CD14-positive monocyte (primary cell): ENCODE results near the gene SNAPC3. TPM values are rescaled to one million over a fixed set of nuclear protein-coding genes. Genes with fewer than 3 reads are reported as not detected.
"Not testable (repeated sequence)": the region's sequence is repeated elsewhere in the genome, so short reads cannot be mapped to it uniquely, and the experiment has no call there.

Experiments
- DNase-seq, 3 donors: peaks; one replicate each; pipeline ENCODE4 v3.0.0-alpha.2; 2011 to 2022
- H2AFZ ChIP-seq: 2 replicates; pipeline ENCODE4 v1.6.0; 2012; ENCODE audit warnings: mild to moderate bottlenecking, low read depth, low read length, inconsistent platforms; ENCODE audit not compliant: insufficient read depth, poor library complexity, severe bottlenecking
- H3K27ac ChIP-seq, 2 donors: 1 replicate in 1 of 2; 2 replicates in 1 of 2; pipeline ENCODE4 v1.5.1; 2012 to 2013; ENCODE audit warnings: low read length in 2 of 2, control low read depth in 1 of 2, inconsistent platforms in 1 of 2, low read depth in 1 of 2, mild to moderate bottlenecking in 1 of 2
- H3K27me3 ChIP-seq, 2 donors: one replicate each; pipeline versions ENCODE4 v1.6.0 to v1.6.1; 2011 to 2013; ENCODE audit warnings: low read length in 2 of 2; ENCODE audit not compliant: control insufficient read depth in 2 of 2, insufficient read depth in 2 of 2
- H3K36me3 ChIP-seq, 2 donors: replicated peaks in 1 of 2; 1 replicate in 1 of 2; 2 replicates in 1 of 2; pipeline versions ENCODE4 v1.5.1 to v1.6.1; 2012 to 2013; ENCODE audit warnings: low read length in 2 of 2, control low read depth in 1 of 2, inconsistent platforms in 1 of 2, mild to moderate bottlenecking in 1 of 2; ENCODE audit not compliant: insufficient read depth in 2 of 2, control insufficient read depth in 1 of 2
- H3K4me1 ChIP-seq, 2 donors: 1 replicate in 1 of 2; 2 replicates in 1 of 2; pipeline versions ENCODE4 v1.5.1 to v1.6.1; 2012 to 2013; ENCODE audit warnings: low read length in 2 of 2, control low read depth in 1 of 2, inconsistent platforms in 1 of 2, mild to moderate bottlenecking in 1 of 2, moderate library complexity in 1 of 2; ENCODE audit not compliant: insufficient read depth in 2 of 2, control insufficient read depth in 1 of 2
- H3K4me2 ChIP-seq: replicated peaks from 2 replicates; pipeline ENCODE3; 2012; ENCODE audit warnings: low read length, moderate library complexity, mild to moderate bottlenecking; ENCODE audit not compliant: poor library complexity, severe bottlenecking; ENCODE audit errors: extremely low read depth
- H3K4me3 ChIP-seq, 3 experiments: fragments of 200-600 bp in 1 of 3; sonication (generic) in 1 of 3; replicated peaks in 1 of 3; 1 replicate in 2 of 3; 2 replicates in 1 of 3; pipeline ENCODE4 v1.5.1; 2011 to 2013; ENCODE audit warnings: low read length in 3 of 3, mild to moderate bottlenecking in 3 of 3, control low read depth in 2 of 3, low read depth in 2 of 3, inconsistent platforms in 1 of 3, moderate library complexity in 1 of 3
- H3K79me2 ChIP-seq: 2 replicates; pipeline ENCODE4 v1.6.0; 2012; ENCODE audit warnings: mild to moderate bottlenecking, control low read depth, inconsistent platforms, low read length, moderate library complexity; ENCODE audit not compliant: insufficient read depth
- H3K9ac ChIP-seq: 2 replicates; pipeline ENCODE4 v1.6.0; 2017; ENCODE audit warnings: low read length, mild to moderate bottlenecking; ENCODE audit not compliant: insufficient read depth, poor library complexity, severe bottlenecking
- H3K9me3 ChIP-seq, 2 donors: replicated peaks in 1 of 2; 1 replicate in 1 of 2; 2 replicates in 1 of 2; pipeline versions ENCODE4 v1.5.1 to v1.6.1; 2012 to 2013; ENCODE audit warnings: low read length in 2 of 2, control low read depth in 1 of 2; ENCODE audit not compliant: control insufficient read depth in 1 of 2, insufficient read depth in 1 of 2
- H4K20me1 ChIP-seq: 2 replicates; pipeline ENCODE4 v1.6.0; 2012; ENCODE audit warnings: mild to moderate bottlenecking, low read length, control low read depth, moderate library complexity; ENCODE audit not compliant: insufficient read depth
- H3K27ac Mint-ChIP-seq, 7 donors: one replicate each; pipeline ENCODE4 v1.8.0; 2020; ENCODE audit warnings: mild to moderate bottlenecking in 7 of 7, mixed read lengths in 7 of 7, moderate library complexity in 6 of 7, inconsistent platforms in 2 of 7
- H3K27me3 Mint-ChIP-seq, 3 donors: one replicate each; pipeline ENCODE4 v1.8.0; 2021 to 2022; ENCODE audit warnings: low read depth in 3 of 3, mild to moderate bottlenecking in 3 of 3, mixed read lengths in 3 of 3, moderate library complexity in 3 of 3, inconsistent platforms in 1 of 3
- H3K36me3 Mint-ChIP-seq, 2 donors: one replicate each; pipeline ENCODE4 v1.8.0; 2020; ENCODE audit warnings: mixed read lengths in 2 of 2, inconsistent platforms in 1 of 2, mild to moderate bottlenecking in 1 of 2
- H3K4me1 Mint-ChIP-seq: one replicate; pipeline ENCODE4 v1.8.0; 2020; ENCODE audit warnings: mild to moderate bottlenecking, mixed read lengths
- H3K4me3 Mint-ChIP-seq, 2 donors: one replicate each; pipeline ENCODE4 v1.8.0; 2020; ENCODE audit warnings: mild to moderate bottlenecking in 2 of 2, mixed read lengths in 2 of 2, moderate library complexity in 1 of 2
- H3K9me3 Mint-ChIP-seq, 7 donors: one replicate each; pipeline ENCODE4 v1.8.0; 2020 to 2022; ENCODE audit warnings: mixed read lengths in 7 of 7, mild to moderate bottlenecking in 6 of 7, moderate library complexity in 6 of 7, inconsistent platforms in 2 of 7
- WGBS: methylation state at CpG from one replicate; pipeline ENCODE4 v1.1.5; 2013; ENCODE audit warnings: missing lambda C conversion rate; ENCODE audit not compliant: insufficient coverage; 5-methylcytosine and 5-hydroxymethylcytosine counted together
- intact Hi-C, 2 donors: fragments of 100-400 bp; cut with micrococcal nuclease; formaldehyde crosslinking; loops; one replicate each; pipeline versions ENCODE4 v1.15.0 to v1.15.1; 2023
- polyA plus RNA-seq, 3 donors: library from polyadenylated mRNA; depleted of rRNA in 1 of 3; unstranded in 2 of 3; stranded (reverse) in 1 of 3; fragments of 300-500 nt in 2 of 3; fragments of >200 nt in 1 of 3; fragmentation: Illumina TruSeq in 2 of 3; gene quantifications; 1 replicate in 2 of 3; 2 replicates in 1 of 3; pipeline ENCODE4 v1.2.3, GENCODE V29; 2012 to 2021
- TF ChIP-seq, protein P1 (sequence below): fragments of 200-600 bp; IDR thresholded peaks from one replicate; pipeline ENCODE4 v1.8.0; 2022; ENCODE audit warnings: antibody characterized with exemption, mild to moderate bottlenecking

Gene SNAPC3
- polyA plus RNA-seq, 3 donors = 10.9 to 15.8 (median 14.3) TPM

DNA sequence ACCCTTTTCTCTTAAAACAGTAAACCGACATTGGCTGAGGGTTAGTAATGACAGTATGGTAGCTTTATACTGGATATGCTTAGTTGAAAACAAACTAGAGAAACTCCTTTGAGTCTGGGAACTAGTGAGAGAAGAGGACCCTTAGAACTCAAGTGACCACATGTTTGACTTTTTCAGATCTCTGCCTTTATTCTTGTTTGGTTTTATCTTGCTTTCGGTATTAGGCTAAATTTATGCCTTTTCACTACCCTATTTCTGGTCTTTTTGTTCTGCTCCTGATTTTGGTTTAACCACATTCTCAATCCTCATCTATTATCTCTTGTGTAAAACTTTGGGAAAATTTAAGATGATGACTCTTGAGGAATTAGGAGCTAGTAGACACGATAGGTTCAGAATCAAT, 11.0 kb downstream of the SNAPC3 start:
- no CpG with 5 or more reads among the region's 3 CpGs for WGBS
- Mint-ChIP-seq H3K4me3 (peak overlapping the region in 1 of 2 donors; percentile 81), H3K9me3 (no peaks in the 10 kb centered on the region), H3K27me3 (peaks cover 0 to 2% (median 0%) of the 10 kb centered on the region in 3 donors), H3K36me3 (peaks cover 31 to 51% of the 10 kb centered on the region in 2 donors), H3K27ac (peak overlapping the region; percentile 75 to 94 (median 86)), H3K4me1 (peaks cover 62% of the 10 kb centered on the region)
- no peak overlapping the region for H2AFZ ChIP-seq
- DNase-seq = no peak
- no peaks in the 10 kb centered on the region for H3K9me3 ChIP-seq
- peak overlapping the region in 2 of 3 experiments; percentile 10 to 57 for H3K4me3 ChIP-seq
- peak overlapping the region; percentile 0 for H3K9ac ChIP-seq
- peaks cover 37 to 55% of the 10 kb centered on the region in 2 donors for H3K4me1 ChIP-seq
- peaks cover 96% of the 10 kb centered on the region for H3K79me2 ChIP-seq
- H3K27ac ChIP-seq = peak overlapping the region; percentile 16 to 85
- peaks cover 12 to 47% of the 10 kb centered on the region in 2 donors for H3K36me3 ChIP-seq
- H3K4me2 ChIP-seq = peak overlapping the region; percentile 71
- intact Hi-C loops = no loop called here
- TF ChIP-seq, protein P1, sequence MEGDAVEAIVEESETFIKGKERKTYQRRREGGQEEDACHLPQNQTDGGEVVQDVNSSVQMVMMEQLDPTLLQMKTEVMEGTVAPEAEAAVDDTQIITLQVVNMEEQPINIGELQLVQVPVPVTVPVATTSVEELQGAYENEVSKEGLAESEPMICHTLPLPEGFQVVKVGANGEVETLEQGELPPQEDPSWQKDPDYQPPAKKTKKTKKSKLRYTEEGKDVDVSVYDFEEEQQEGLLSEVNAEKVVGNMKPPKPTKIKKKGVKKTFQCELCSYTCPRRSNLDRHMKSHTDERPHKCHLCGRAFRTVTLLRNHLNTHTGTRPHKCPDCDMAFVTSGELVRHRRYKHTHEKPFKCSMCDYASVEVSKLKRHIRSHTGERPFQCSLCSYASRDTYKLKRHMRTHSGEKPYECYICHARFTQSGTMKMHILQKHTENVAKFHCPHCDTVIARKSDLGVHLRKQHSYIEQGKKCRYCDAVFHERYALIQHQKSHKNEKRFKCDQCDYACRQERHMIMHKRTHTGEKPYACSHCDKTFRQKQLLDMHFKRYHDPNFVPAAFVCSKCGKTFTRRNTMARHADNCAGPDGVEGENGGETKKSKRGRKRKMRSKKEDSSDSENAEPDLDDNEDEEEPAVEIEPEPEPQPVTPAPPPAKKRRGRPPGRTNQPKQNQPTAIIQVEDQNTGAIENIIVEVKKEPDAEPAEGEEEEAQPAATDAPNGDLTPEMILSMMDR = no peak
- H4K20me1 ChIP-seq = peaks cover 25% of the 10 kb centered on the region
- H3K27me3 ChIP-seq = no peaks in the 10 kb centered on the region

DNA sequence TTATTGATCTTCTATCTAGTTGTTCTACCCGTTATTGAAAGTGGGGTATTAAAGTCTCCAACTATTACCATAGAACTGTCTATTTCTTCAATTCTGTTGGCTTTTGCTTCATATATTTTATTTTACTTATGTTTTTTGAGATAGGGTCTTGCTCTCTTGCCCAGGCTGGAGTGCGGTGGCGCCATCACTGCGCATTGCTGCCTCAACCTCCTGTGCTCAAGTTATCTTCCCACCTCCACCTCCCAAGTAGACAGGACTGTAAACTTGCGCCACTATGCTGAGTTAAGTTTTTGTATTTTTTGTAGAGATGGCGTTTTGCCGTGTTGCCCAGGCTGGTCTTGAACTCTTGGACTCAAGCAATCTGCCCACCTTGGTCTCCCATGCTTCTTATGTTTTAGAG, 16.2 kb downstream of the SNAPC3 start:
- no peak overlapping the region for H3K27ac ChIP-seq
- H3K79me2 ChIP-seq = peaks cover 72% of the 10 kb centered on the region
- TF ChIP-seq, protein P1 = no peak
- H3K4me3 ChIP-seq = no peak overlapping the region
- peaks cover 32 to 77% of the 10 kb centered on the region in 2 donors for H3K36me3 ChIP-seq
- H3K27me3 ChIP-seq = no peaks in the 10 kb centered on the region
- H3K36me3 Mint-ChIP-seq = peaks cover 57 to 87% of the 10 kb centered on the region in 2 donors
- intact Hi-C loops = no loop called here
- no peak overlapping the region for H3K4me3 Mint-ChIP-seq
- H4K20me1 ChIP-seq = peaks cover 51% of the 10 kb centered on the region
- DNase-seq = no peak
- H3K27me3 Mint-ChIP-seq = no peaks in the 10 kb centered on the region
- peaks cover 5 to 7% of the 10 kb centered on the region in 2 donors for H3K4me1 ChIP-seq
- H3K9ac ChIP-seq = no peak overlapping the region
- no peak overlapping the region for H2AFZ ChIP-seq
- H3K4me1 Mint-ChIP-seq = peaks cover 18% of the 10 kb centered on the region
- peaks cover 0 to 5% (median 0%) of the 10 kb centered on the region in 7 donors for H3K9me3 Mint-ChIP-seq
- no peaks in the 10 kb centered on the region for H3K9me3 ChIP-seq
- peak overlapping the region in 1 of 7 donors; percentile 49 for H3K27ac Mint-ChIP-seq
- no peak overlapping the region for H3K4me2 ChIP-seq
- no CpG with 5 or more reads among the region's 7 CpGs for WGBS

DNA sequence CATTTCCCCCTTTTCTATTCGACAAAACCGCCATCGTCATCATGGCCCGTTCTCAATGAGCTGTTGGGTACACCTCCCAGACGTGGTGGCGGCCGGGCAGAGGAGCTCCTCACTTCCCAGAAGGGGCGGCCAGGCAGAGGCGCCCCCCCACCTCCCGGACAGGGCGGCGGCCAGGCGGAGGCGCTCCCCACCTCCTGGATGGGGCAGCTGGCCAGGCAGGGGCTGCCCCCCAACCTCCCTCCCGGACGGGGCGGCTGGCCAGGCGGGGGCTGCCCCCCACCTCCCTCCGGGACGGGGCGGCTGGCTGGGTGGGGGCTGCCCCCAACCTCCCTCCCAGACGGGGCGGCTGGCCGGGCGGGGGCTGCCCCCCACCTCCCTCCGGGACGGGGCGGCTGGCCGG, 19.2 kb downstream of the SNAPC3 start:
- H3K36me3 ChIP-seq = peaks cover 55 to 80% of the 10 kb centered on the region in 2 donors
- H3K4me2 ChIP-seq, H3K4me1 ChIP-seq, H3K4me1 Mint-ChIP-seq, H3K9me3 ChIP-seq, H3K27me3 ChIP-seq, H3K27me3 Mint-ChIP-seq, H3K4me3 Mint-ChIP-seq, H3K27ac ChIP-seq, H3K4me3 ChIP-seq, H3K27ac Mint-ChIP-seq, DNase-seq, H3K9ac ChIP-seq, H3K9me3 Mint-ChIP-seq, intact Hi-C loops, H2AFZ ChIP-seq: not testable (repeated sequence)
- no CpG with 5 or more reads among the region's 29 CpGs for WGBS
- H4K20me1 ChIP-seq = peaks cover 74% of the 10 kb centered on the region
- peaks cover 66 to 87% of the 10 kb centered on the region in 2 donors for H3K36me3 Mint-ChIP-seq
- H3K79me2 ChIP-seq = peaks cover 43% of the 10 kb centered on the region
